ENCODE data around the gene EPHA4. TPM values are rescaled to one million over a fixed set of nuclear protein-coding genes. Genes with fewer than 3 reads are reported as not detected.

The EPHA4 gene
- total RNA-seq, 1 experiment from 2014 or later: 3.3 TPM

GRCh38 chr2:221370076-221370856 is 201.8 kb downstream of the EPHA4 start:
- no peak overlapping the region for H2AFZ ChIP-seq (ENCODE audit: low read length)
- intact Hi-C loops (cut with micrococcal nuclease): no loop called here
- CTCF ChIA-PET: no interaction called here

More at GRCh38 chr2:221370076-221370856, 201.8 kb downstream of the EPHA4 start:
- H3K4me1 ChIP-seq (ENCODE audit: insufficient read depth, low read length): no peaks in the 10 kb centered on the region
- no peak overlapping the region for H3K4me3 ChIP-seq (ENCODE audit: low read length)
- no peaks in the 10 kb centered on the region for H3K9me3 ChIP-seq (ENCODE audit: low read length)
- H3K79me2 ChIP-seq (ENCODE audit: low read length): no peaks in the 10 kb centered on the region
- H3K4me2 ChIP-seq (ENCODE audit: low read length): no peak overlapping the region
- TF ChIP-seq CTCF (conservative IDR thresholded peaks at IDR 0.05; ENCODE audit: low read depth, low read length): no peak
- TF ChIP-seq EZH2phosphoT487 (IDR thresholded peaks at IDR 0.05; ENCODE audit: borderline replicate concordance, low read length): no peak
- no peak for TF ChIP-seq EZH2 (IDR thresholded peaks at IDR 0.05; ENCODE audit: low read length, unreplicated experiment)
- H3K9ac ChIP-seq (ENCODE audit: low read length): no peak overlapping the region
- DNase-seq: no peak
- no peaks in the 10 kb centered on the region for H4K20me1 ChIP-seq (ENCODE audit: low read length)
- no TSS peak for BruUV-seq (replicated peaks)
- ATAC-seq: no peak
- no peak overlapping the region for H3K27ac ChIP-seq (ENCODE audit: low read length)
- no peaks in the 10 kb centered on the region for H3K36me3 ChIP-seq (ENCODE audit: low read depth, low read length)
- no peaks in the 10 kb centered on the region for H3F3A ChIP-seq (ENCODE audit: low read length, unreplicated experiment)
- POLR2A ChIA-PET (ENCODE audit: unreplicated experiment): no interaction called here
- no peaks in the 10 kb centered on the region for H3K9me2 ChIP-seq (replicated peaks; ENCODE audit: low read length)
- peaks cover 19% of the 10 kb centered on the region for H3K27me3 ChIP-seq (ENCODE audit: low read length)
